HG02884 (cell line): ENCODE results near the gene CHAF1B.

ENCODE experiments used
- ATAC-seq: cut with Tn5 transposase; IDR thresholded peaks from one replicate; pipeline ENCODE4 v1.9.1; 2021; ENCODE audit warnings: mild to moderate bottlenecking, moderate library complexity; ENCODE audit not compliant: unreplicated experiment

Gene CHAF1B

DNA sequence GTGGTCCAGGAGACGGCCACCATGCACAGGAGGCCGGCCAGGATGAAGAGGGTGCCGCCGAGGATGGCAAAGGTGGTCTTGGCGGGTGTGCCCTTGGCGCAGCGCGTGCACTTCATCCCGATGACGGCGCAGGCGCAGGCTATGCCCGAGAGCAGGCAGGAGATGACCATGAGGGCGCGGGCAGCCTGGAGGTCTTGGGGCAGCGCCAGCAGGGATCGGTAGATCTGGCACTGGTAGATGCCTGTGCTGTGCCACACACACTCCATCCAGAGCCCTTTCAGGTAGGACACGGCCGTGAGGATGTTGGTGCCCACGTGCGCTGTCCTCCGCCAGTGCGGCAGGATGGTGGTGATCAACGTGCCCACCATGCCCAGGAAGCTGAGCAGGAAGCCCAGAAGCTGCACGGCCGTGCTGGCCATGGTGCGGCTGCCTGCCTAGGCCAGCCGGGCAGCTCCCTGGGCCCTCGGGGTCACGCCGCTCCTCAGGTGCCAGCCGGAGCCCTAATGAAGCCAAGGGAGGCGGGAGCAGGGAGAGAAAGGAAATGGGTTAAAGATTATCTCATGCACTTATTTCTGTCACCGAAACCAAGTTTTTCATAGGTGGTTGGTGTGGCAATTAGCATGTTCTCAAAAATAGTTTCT is 76.2 kb downstream of the CHAF1B start:
- no peak for ATAC-seq

DNA sequence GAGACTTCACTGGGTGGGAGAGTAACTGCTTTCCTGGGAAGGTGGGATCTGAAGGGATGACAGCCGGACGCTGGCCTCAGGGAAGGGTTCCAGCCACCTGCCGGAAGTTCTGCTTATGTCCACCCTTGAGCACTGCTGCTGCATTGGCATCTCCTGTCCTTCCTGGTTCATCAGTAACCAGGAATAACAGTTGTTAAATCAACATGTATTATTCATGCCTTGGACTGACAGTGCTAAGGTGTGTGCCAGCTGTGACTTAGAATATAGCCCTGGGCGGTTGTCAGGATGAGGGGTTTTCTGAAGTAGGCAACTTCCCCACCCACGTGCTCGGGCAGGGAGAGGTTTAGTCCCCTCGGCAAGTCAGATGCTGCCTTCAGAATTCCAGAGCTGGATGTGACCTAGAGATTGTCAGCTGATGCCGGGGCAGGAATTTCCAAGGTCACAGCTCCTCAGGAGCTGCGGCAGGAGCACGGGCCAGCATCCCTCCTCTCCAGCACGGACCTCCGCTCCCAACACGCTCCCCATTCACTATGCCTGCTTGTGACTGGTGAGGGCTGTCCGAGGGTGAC is 76.8 kb downstream of the CHAF1B start:
- ATAC-seq = no peak

DNA sequence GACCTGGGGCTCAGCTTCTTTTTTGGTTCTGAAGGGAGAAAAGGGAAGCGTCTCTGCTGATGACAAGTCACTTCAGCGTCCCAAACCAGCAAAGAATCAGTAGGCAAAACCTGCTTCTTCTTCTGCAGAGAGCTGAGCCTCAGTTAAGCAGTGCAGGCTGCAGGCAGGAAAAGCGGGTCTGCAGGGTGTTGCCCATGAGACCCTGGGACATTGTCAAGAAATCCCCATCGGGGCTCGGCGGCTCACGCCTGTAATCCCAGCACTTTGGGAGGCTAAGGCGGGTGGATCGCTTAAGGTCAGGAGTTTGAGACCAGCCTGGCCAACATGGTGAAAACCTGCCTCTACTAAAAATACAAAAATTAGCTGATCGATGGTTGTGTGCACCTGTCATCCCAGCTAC is 78.0 kb downstream of the CHAF1B start:
- ATAC-seq = no peak

DNA sequence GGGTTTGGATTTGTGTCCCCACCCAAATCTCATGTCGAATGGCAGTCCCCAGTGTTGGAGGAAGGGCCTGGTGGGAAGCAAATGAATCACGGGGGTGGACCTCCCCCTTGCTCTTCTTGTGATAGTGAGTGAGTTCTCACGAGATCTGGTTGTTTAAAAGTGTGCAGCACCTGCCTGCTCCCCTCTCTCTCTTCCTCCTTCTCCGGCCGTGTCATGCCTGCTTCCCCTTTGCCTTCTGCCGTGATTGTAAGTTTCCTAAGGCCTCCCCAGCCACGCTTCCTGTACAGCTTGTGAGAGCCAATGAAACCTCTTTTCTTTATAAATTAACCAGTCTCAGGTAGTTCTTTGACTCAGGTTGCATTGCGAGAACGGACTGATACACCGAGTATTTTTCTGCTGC is 78.8 kb downstream of the CHAF1B start:
- no peak for ATAC-seq

DNA sequence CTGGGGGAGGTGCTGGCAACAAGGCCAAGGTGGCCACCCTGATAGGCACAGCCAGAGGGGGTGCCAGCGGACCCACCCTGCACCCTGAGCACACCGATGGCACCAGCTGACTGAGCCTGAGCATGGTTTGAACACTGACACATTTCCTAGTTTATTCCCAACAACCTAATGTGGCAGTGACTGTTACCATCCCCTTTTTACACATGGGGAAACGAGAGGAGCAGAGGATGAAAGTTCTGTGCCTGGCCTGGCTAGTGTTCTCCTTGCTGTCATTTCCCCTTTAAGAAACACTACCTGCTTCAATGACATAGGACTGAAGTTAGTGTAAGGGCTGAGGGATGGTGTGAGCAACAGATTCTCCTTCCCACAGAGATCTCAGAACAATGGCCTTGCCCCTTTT is 79.4 kb downstream of the CHAF1B start:
- ATAC-seq = no peak

DNA sequence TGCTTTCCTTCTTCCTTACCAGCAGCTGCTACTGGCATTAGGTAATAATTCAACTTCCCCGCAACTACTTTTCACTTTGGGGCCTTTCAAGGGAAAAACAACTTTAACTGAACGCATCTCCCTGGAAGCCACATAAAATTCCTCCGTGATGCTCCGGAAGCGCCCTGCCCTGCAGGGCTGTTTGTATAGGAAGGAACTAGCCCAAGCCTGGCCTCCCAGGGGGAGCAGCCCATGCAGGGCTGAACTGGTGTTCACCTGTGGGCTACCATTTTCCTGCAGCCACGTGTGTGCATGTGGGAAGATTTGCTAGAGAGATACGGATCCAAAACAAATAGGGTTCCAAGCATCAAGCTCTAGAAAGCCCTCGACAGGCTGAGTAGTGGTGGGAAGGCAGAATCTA is 80.3 kb downstream of the CHAF1B start:
- ATAC-seq = no peak

DNA sequence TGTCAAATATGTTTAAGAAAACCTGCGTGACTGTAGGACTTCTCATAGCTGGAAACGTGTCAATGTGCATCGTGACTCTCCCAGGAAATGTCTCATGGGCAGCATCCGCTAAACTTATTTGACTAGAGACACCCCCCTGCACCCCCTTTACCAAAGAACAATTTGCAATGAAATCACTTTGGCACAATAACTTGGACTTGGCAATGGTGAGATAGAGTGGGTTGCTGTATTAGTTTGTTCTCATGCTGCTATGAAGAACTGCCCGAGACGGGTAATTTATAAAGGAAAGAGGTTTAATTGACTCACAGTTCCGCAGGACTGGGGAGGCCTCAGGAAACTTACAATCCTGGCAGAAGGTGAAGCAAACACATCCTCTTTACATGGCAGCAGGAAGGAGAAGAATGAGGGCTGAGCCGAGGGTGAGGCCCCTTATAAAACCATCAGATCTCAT is 80.9 kb downstream of the CHAF1B start:
- ATAC-seq = no peak
